Osteoblast (primary cell): ENCODE data around the gene SHROOM2. TPM values are rescaled to one million over a fixed set of nuclear protein-coding genes. Genes with fewer than 3 reads are reported as not detected.
"Not testable (repeated sequence)": the region's sequence is repeated elsewhere in the genome, so short reads cannot be mapped to it uniquely, and the experiment has no call there.

Source experiments
- DNase-seq: peaks from one replicate; pipeline ENCODE4 v3.0.0; 2011; ENCODE audit warnings: low spot score, mixed read lengths; ENCODE audit not compliant: insufficient read length; ENCODE audit errors: missing footprints
- H2AFZ ChIP-seq: 2 replicates; pipeline ENCODE4 v1.6.0; 2011; ENCODE audit warnings: mild to moderate bottlenecking, low read length
- H3K27ac ChIP-seq: 2 replicates; pipeline ENCODE4 v1.5.1; 2011; ENCODE audit warnings: mild to moderate bottlenecking, low read depth, low read length, moderate library complexity
- H3K27me3 ChIP-seq: 2 replicates; pipeline ENCODE4 v1.6.0; 2012; ENCODE audit warnings: mild to moderate bottlenecking, control low read depth, inconsistent platforms, low read length, moderate library complexity; ENCODE audit not compliant: insufficient read depth
- H3K36me3 ChIP-seq: 2 replicates; pipeline ENCODE4 v1.5.1; 2011; ENCODE audit warnings: mild to moderate bottlenecking, low read length, control low read depth, moderate library complexity; ENCODE audit not compliant: insufficient read depth
- H3K4me1 ChIP-seq: 2 replicates; pipeline ENCODE4 v1.5.1; 2011; ENCODE audit warnings: mild to moderate bottlenecking, low read length, control low read depth, moderate library complexity; ENCODE audit not compliant: insufficient read depth
- H3K4me2 ChIP-seq: 2 replicates; pipeline ENCODE4 v1.6.0; 2011; ENCODE audit warnings: mild to moderate bottlenecking, low read length; ENCODE audit not compliant: insufficient read depth
- H3K4me3 ChIP-seq: fragments of 200-600 bp; sonication (generic); 3 replicates; pipeline ENCODE4 v1.5.1; 2012; ENCODE audit warnings: mild to moderate bottlenecking, low read length, inconsistent platforms; ENCODE audit not compliant: insufficient read depth
- H3K79me2 ChIP-seq: 2 replicates; pipeline ENCODE4 v1.6.0; 2012; ENCODE audit warnings: mild to moderate bottlenecking, low read length, control low read depth, inconsistent platforms; ENCODE audit not compliant: insufficient read depth
- H3K9me3 ChIP-seq: 2 replicates; pipeline ENCODE4 v1.5.1; 2011; ENCODE audit warnings: low read depth, low read length, control low read depth
- H4K20me1 ChIP-seq: 2 replicates; pipeline ENCODE4 v1.6.0; 2012; ENCODE audit warnings: mild to moderate bottlenecking, low read length, control low read depth; ENCODE audit not compliant: insufficient read depth
- total RNA-seq: library from RNA; depleted of rRNA; stranded (reverse); fragments of >200 nt; gene quantifications from 2 replicates; pipeline ENCODE4 v1.2.3, GENCODE V29; 2012
- TF ChIP-seq, protein P1 (sequence below): IDR thresholded peaks from 2 replicates; pipeline ENCODE4 v1.5.1; 2011; ENCODE audit warnings: mild to moderate bottlenecking, low read depth, low read length, moderate library complexity; ENCODE audit errors: extremely low read depth

Gene SHROOM2
- total RNA-seq, 1 donor = 8.0 TPM

- H3K9me3 ChIP-seq = no peaks in the 10 kb centered on the region
- H3K79me2 ChIP-seq = no peaks in the 10 kb centered on the region
- peak overlapping the region; percentile 48 for H3K4me3 ChIP-seq
- no peak overlapping the region for H3K27ac ChIP-seq
- TF ChIP-seq, protein P1, sequence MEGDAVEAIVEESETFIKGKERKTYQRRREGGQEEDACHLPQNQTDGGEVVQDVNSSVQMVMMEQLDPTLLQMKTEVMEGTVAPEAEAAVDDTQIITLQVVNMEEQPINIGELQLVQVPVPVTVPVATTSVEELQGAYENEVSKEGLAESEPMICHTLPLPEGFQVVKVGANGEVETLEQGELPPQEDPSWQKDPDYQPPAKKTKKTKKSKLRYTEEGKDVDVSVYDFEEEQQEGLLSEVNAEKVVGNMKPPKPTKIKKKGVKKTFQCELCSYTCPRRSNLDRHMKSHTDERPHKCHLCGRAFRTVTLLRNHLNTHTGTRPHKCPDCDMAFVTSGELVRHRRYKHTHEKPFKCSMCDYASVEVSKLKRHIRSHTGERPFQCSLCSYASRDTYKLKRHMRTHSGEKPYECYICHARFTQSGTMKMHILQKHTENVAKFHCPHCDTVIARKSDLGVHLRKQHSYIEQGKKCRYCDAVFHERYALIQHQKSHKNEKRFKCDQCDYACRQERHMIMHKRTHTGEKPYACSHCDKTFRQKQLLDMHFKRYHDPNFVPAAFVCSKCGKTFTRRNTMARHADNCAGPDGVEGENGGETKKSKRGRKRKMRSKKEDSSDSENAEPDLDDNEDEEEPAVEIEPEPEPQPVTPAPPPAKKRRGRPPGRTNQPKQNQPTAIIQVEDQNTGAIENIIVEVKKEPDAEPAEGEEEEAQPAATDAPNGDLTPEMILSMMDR = no peak
- H3K4me2 ChIP-seq = peak overlapping the region; percentile 66
- peak overlapping the region; percentile 37 for H2AFZ ChIP-seq
- no peaks in the 10 kb centered on the region for H4K20me1 ChIP-seq
- H3K4me1 ChIP-seq = peaks cover 12% of the 10 kb centered on the region
- DNase-seq = no peak
- no peaks in the 10 kb centered on the region for H3K27me3 ChIP-seq
- no peaks in the 10 kb centered on the region for H3K36me3 ChIP-seq
Observed at GRCh38 chrX:9855561-9856283, 69.5 kb downstream of the SHROOM2 start.

- Histone ChIP-seq H3K4me2 (no peak overlapping the region), H3K27ac (no peak overlapping the region), H3K79me2 (no peaks in the 10 kb centered on the region), H2AFZ (no peak overlapping the region), H4K20me1 (no peaks in the 10 kb centered on the region), H3K4me3 (no peak overlapping the region), H3K27me3 (no peaks in the 10 kb centered on the region), H3K36me3 (no peaks in the 10 kb centered on the region), H3K9me3 (no peaks in the 10 kb centered on the region), H3K4me1 (peaks cover 12% of the 10 kb centered on the region)
- TF ChIP-seq, protein P1 = no peak
- DNase-seq = no peak
Observed at GRCh38 chrX:9856588-9856987, 70.4 kb downstream of the SHROOM2 start.

DNA sequence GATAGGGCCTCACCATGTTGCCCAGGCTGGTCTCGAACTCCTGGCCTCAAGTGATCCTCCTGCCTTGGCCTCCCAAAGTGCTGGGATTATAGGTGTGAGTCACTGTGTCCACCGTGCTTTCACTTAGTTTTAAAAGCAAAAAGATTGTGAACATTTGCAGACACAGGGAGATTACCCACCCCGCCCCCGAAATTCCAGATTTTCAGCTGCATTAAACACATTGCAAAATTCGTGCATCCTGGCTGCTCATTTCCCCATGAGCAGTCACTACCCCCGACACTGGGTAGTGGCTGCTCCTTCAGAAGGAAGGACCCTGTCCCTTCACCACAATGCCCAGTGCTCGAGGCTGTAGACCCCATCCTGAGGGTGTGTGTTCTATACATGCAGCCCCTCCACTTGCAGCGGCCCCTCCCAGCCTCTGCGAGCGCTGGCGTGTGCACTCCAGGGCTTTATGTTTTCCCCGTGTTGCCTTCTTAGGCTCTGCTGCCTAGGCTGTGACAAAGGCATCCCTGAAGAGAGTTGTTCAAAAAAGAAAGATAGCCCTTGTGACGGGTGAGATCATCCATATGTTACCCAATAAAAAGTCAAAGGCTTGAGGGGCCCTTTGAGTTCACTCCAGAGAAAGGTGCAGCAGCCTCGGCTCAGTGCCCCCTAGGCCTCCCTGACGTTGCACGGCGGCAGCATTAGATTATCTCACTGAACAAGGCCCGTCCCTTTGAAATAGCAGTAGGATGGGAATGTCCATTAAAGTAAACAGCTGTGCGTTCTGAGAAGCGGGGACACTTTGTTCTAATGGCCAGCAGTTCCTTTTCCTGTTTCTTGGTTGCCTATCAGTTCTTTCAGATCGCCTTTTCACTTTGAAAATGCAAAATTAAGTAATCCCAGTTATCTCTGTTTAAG lies 71.6 kb downstream of the SHROOM2 start:
- Histone ChIP-seq H3K4me3 (no peak overlapping the region), H3K36me3 (no peaks in the 10 kb centered on the region), H3K4me2 (no peak overlapping the region), H3K9me3 (no peaks in the 10 kb centered on the region), H2AFZ (no peak overlapping the region), H3K4me1 (peaks cover 12% of the 10 kb centered on the region), H3K27me3 (no peaks in the 10 kb centered on the region), H3K27ac (no peak overlapping the region), H3K79me2 (no peaks in the 10 kb centered on the region), H4K20me1 (no peaks in the 10 kb centered on the region)
- no peak for DNase-seq
- TF ChIP-seq, protein P1 = no peak

GRCh38 chrX:9858684-9859083 lies 72.5 kb downstream of the SHROOM2 start:
- DNase-seq, H3K27me3 ChIP-seq, H4K20me1 ChIP-seq, H3K4me3 ChIP-seq, H3K9me3 ChIP-seq, H3K27ac ChIP-seq, H3K79me2 ChIP-seq, H2AFZ ChIP-seq, H3K36me3 ChIP-seq, H3K4me2 ChIP-seq: not testable (repeated sequence)
- H3K4me1 ChIP-seq = peaks cover 12% of the 10 kb centered on the region
